ENCODE results near the gene RNF11. TPM values are rescaled to one million over a fixed set of nuclear protein-coding genes. Genes with fewer than 3 reads are reported as not detected.
"Not testable (repeated sequence)": the region's sequence is repeated elsewhere in the genome, so short reads cannot be mapped to it uniquely, and the experiment has no call there.

RNF11 gene
- polyA plus RNA-seq, 3 donors = 25.3 to 30.4 (median 28.4) TPM

GRCh38 chr1:51218570-51218969 lies 17.5 kb upstream of the RNF11 start:
- DNase-seq = no peak
- H3K27me3 Mint-ChIP-seq (ENCODE audit: low read depth in 3 of 3) = peaks cover 0 to 1% (median 0%) of the 10 kb centered on the region in 3 donors
- Histone ChIP-seq H3K9ac (ENCODE audit: insufficient read depth, low read length, poor library complexity, severe bottlenecking) (no peak overlapping the region), H3K79me2 (ENCODE audit: insufficient read depth, low read length) (no peaks in the 10 kb centered on the region), H3K27ac (ENCODE audit: low read depth in 1 of 2, low read length in 2 of 2) (no peak overlapping the region), H3K4me1 (ENCODE audit: control insufficient read depth in 1 of 2, insufficient read depth in 2 of 2, low read length in 2 of 2) (peaks cover 15 to 22% of the 10 kb centered on the region in 2 donors), H3K4me3 (replicated peaks in 1 of 3; ENCODE audit: low read depth in 2 of 3, low read length in 3 of 3) (no peak overlapping the region), H3K27me3 (ENCODE audit: control insufficient read depth in 2 of 2, insufficient read depth in 2 of 2, low read length in 2 of 2) (no peaks in the 10 kb centered on the region), H3K9me3 (replicated peaks in 1 of 2; ENCODE audit: control insufficient read depth in 1 of 2, insufficient read depth in 1 of 2, low read length in 2 of 2) (peaks cover 0 to 7% of the 10 kb centered on the region in 2 donors), H3K4me2 (replicated peaks; ENCODE audit: extremely low read depth, low read length, poor library complexity, severe bottlenecking) (no peak overlapping the region), H2AFZ (ENCODE audit: insufficient read depth, low read depth, low read length, poor library complexity, severe bottlenecking) (no peak overlapping the region), H3K36me3 (replicated peaks in 1 of 2; ENCODE audit: control insufficient read depth in 1 of 2, insufficient read depth in 2 of 2, low read length in 2 of 2) (no peaks in the 10 kb centered on the region), H4K20me1 (ENCODE audit: insufficient read depth, low read length) (no peaks in the 10 kb centered on the region)
- peaks cover 30% of the 10 kb centered on the region for H3K4me1 Mint-ChIP-seq
- H3K36me3 Mint-ChIP-seq = no peaks in the 10 kb centered on the region
- H3K27ac Mint-ChIP-seq = peak overlapping the region in 1 of 7 donors; percentile 50
- peaks cover 0 to 12% (median 5%) of the 10 kb centered on the region in 7 donors for H3K9me3 Mint-ChIP-seq
- H3K4me3 Mint-ChIP-seq = no peak overlapping the region
- 95% methylated on average over 2 of the region's 2 CpGs for whole genome bisulfite sequencing (ENCODE audit: insufficient coverage)
- intact Hi-C loops (cut with micrococcal nuclease) = no loop called here
- TF ChIP-seq, protein P1, sequence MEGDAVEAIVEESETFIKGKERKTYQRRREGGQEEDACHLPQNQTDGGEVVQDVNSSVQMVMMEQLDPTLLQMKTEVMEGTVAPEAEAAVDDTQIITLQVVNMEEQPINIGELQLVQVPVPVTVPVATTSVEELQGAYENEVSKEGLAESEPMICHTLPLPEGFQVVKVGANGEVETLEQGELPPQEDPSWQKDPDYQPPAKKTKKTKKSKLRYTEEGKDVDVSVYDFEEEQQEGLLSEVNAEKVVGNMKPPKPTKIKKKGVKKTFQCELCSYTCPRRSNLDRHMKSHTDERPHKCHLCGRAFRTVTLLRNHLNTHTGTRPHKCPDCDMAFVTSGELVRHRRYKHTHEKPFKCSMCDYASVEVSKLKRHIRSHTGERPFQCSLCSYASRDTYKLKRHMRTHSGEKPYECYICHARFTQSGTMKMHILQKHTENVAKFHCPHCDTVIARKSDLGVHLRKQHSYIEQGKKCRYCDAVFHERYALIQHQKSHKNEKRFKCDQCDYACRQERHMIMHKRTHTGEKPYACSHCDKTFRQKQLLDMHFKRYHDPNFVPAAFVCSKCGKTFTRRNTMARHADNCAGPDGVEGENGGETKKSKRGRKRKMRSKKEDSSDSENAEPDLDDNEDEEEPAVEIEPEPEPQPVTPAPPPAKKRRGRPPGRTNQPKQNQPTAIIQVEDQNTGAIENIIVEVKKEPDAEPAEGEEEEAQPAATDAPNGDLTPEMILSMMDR (IDR thresholded peaks at IDR 0.05) = no peak

- no peak overlapping the region for H3K4me3 Mint-ChIP-seq
- Histone ChIP-seq H3K9me3 (replicated peaks in 1 of 2; ENCODE audit: control insufficient read depth in 1 of 2, insufficient read depth in 1 of 2, low read length in 2 of 2) (peaks cover 0 to 7% of the 10 kb centered on the region in 2 donors), H4K20me1 (ENCODE audit: insufficient read depth, low read length) (no peaks in the 10 kb centered on the region), H3K27me3 (ENCODE audit: control insufficient read depth in 2 of 2, insufficient read depth in 2 of 2, low read length in 2 of 2) (no peaks in the 10 kb centered on the region), H3K4me1 (ENCODE audit: control insufficient read depth in 1 of 2, insufficient read depth in 2 of 2, low read length in 2 of 2) (peaks cover 13 to 20% of the 10 kb centered on the region in 2 donors), H3K36me3 (replicated peaks in 1 of 2; ENCODE audit: control insufficient read depth in 1 of 2, insufficient read depth in 2 of 2, low read length in 2 of 2) (no peaks in the 10 kb centered on the region), H3K27ac (ENCODE audit: low read depth in 1 of 2, low read length in 2 of 2) (no peak overlapping the region), H3K79me2 (ENCODE audit: insufficient read depth, low read length) (no peaks in the 10 kb centered on the region), H3K4me2 (replicated peaks; ENCODE audit: extremely low read depth, low read length, poor library complexity, severe bottlenecking) (no peak overlapping the region), H2AFZ (ENCODE audit: insufficient read depth, low read depth, low read length, poor library complexity, severe bottlenecking) (no peak overlapping the region), H3K9ac (ENCODE audit: insufficient read depth, low read length, poor library complexity, severe bottlenecking) (no peak overlapping the region), H3K4me3 (replicated peaks in 1 of 3; ENCODE audit: low read depth in 2 of 3, low read length in 3 of 3) (no peak overlapping the region)
- H3K36me3 Mint-ChIP-seq = no peaks in the 10 kb centered on the region
- intact Hi-C loops (cut with micrococcal nuclease) = no loop called here
- peaks cover 0 to 12% (median 5%) of the 10 kb centered on the region in 7 donors for H3K9me3 Mint-ChIP-seq
- peak overlapping the region in 1 of 7 donors; percentile 50 for H3K27ac Mint-ChIP-seq
- peaks cover 0 to 1% (median 0%) of the 10 kb centered on the region in 3 donors for H3K27me3 Mint-ChIP-seq (ENCODE audit: low read depth in 3 of 3)
- TF ChIP-seq, protein P1 (IDR thresholded peaks at IDR 0.05) = no peak
- no CpG with 5 or more reads among the region's 5 CpGs for WGBS (ENCODE audit: insufficient coverage)
- DNase-seq = no peak
- H3K4me1 Mint-ChIP-seq = peaks cover 26% of the 10 kb centered on the region
These were observed 17.1 kb upstream of the RNF11 start for GRCh38 chr1:51219022-51219421.

- H3K4me3 Mint-ChIP-seq; H3K27me3 ChIP-seq (ENCODE audit: control insufficient read depth in 2 of 2, insufficient read depth in 2 of 2, low read length in 2 of 2); H4K20me1 ChIP-seq (ENCODE audit: insufficient read depth, low read length); H3K9ac ChIP-seq (ENCODE audit: insufficient read depth, low read length, poor library complexity, severe bottlenecking); H3K4me1 Mint-ChIP-seq; H3K9me3 ChIP-seq (replicated peaks in 1 of 2; ENCODE audit: control insufficient read depth in 1 of 2, insufficient read depth in 1 of 2, low read length in 2 of 2); H3K36me3 Mint-ChIP-seq; H3K79me2 ChIP-seq (ENCODE audit: insufficient read depth, low read length); H3K4me2 ChIP-seq (replicated peaks; ENCODE audit: extremely low read depth, low read length, poor library complexity, severe bottlenecking); DNase-seq; H3K27ac Mint-ChIP-seq; H2AFZ ChIP-seq (ENCODE audit: insufficient read depth, low read depth, low read length, poor library complexity, severe bottlenecking); H3K27ac ChIP-seq (ENCODE audit: low read depth in 1 of 2, low read length in 2 of 2); H3K27me3 Mint-ChIP-seq (ENCODE audit: low read depth in 3 of 3); H3K4me3 ChIP-seq (replicated peaks in 1 of 3; ENCODE audit: low read depth in 2 of 3, low read length in 3 of 3); intact Hi-C loops (cut with micrococcal nuclease); H3K4me1 ChIP-seq (ENCODE audit: control insufficient read depth in 1 of 2, insufficient read depth in 2 of 2, low read length in 2 of 2); H3K36me3 ChIP-seq (replicated peaks in 1 of 2; ENCODE audit: control insufficient read depth in 1 of 2, insufficient read depth in 2 of 2, low read length in 2 of 2): not testable (repeated sequence)
- no CpG with 5 or more reads among the region's 3 CpGs for WGBS (ENCODE audit: insufficient coverage)
- H3K9me3 Mint-ChIP-seq = peaks cover 0 to 12% (median 5%) of the 10 kb centered on the region in 7 donors
These were observed 14.5 kb upstream of the RNF11 start for GRCh38 chr1:51221529-51221928.
